Karpas-422 (cell line): ENCODE data around the gene AGAP1. TPM values are rescaled to one million over a fixed set of nuclear protein-coding genes. Genes with fewer than 3 reads are reported as not detected.

Experiments
- DNase-seq: peaks from one replicate; pipeline ENCODE4 v3.0.0-alpha.2; 2015
- H2AFZ ChIP-seq: fragments of 200-600 bp; sonication (generic); 2 replicates; pipeline ENCODE4 v1.6.1; 2014; ENCODE audit warnings: antibody characterized with exemption, low read length, mixed read lengths
- H3K27ac ChIP-seq: fragments of 200-600 bp; sonication (generic); 2 replicates; pipeline ENCODE4 v1.5.1; 2014; ENCODE audit warnings: mild to moderate bottlenecking, low read length, moderate library complexity
- H3K27me3 ChIP-seq: fragments of 200-600 bp; sonication (generic); 2 replicates; pipeline ENCODE4 v1.6.1; 2014; ENCODE audit warnings: low read length, mixed read lengths
- H3K36me3 ChIP-seq: fragments of 200-600 bp; sonication (generic); 2 replicates; pipeline ENCODE4 v1.6.1; 2014; ENCODE audit warnings: low read length, mixed read lengths; ENCODE audit not compliant: insufficient read depth
- H3K4me1 ChIP-seq: fragments of 200-600 bp; sonication (generic); 2 replicates; pipeline ENCODE4 v1.6.1; 2014; ENCODE audit warnings: mild to moderate bottlenecking, low read length, mixed read lengths
- H3K4me2 ChIP-seq: fragments of 200-600 bp; sonication (generic); 2 replicates; pipeline ENCODE4 v1.6.1; 2014; ENCODE audit warnings: low read length, low read depth, mild to moderate bottlenecking; ENCODE audit not compliant: poor library complexity, severe bottlenecking
- H3K4me3 ChIP-seq: fragments of 200-600 bp; sonication (generic); 2 replicates; pipeline ENCODE4 v1.5.1; 2014; ENCODE audit warnings: mild to moderate bottlenecking, antibody characterized with exemption, low read length, mixed read lengths
- H3K79me2 ChIP-seq: fragments of 200-600 bp; sonication (generic); 2 replicates; pipeline ENCODE4 v1.6.1; 2014; ENCODE audit warnings: mild to moderate bottlenecking, low read length, mixed read lengths
- H3K9ac ChIP-seq: fragments of 200-600 bp; sonication (generic); 2 replicates; pipeline ENCODE4 v1.6.0; 2014; ENCODE audit warnings: low read length
- H3K9me2 ChIP-seq: fragments of 200-600 bp; sonication (generic), shearing (Covaris generic); replicated peaks from 2 replicates; pipeline ENCODE4 v1.6.0; 2014; ENCODE audit warnings: mild to moderate bottlenecking, low read length, moderate library complexity; ENCODE audit not compliant: insufficient read depth
- H3K9me3 ChIP-seq: fragments of 300-700, 200-600 bp; sonication (generic); 2 replicates; pipeline ENCODE4 v1.6.1; 2014; ENCODE audit warnings: low read length, mixed read lengths
- H4K20me1 ChIP-seq: fragments of 200-600 bp; sonication (generic); 2 replicates; pipeline ENCODE4 v1.6.1; 2014; ENCODE audit warnings: mild to moderate bottlenecking, antibody characterized with exemption, low read length, low read depth; ENCODE audit not compliant: insufficient read depth
- total RNA-seq: library from RNA; depleted of rRNA; stranded (reverse); fragments of >200 nt; shearing (Covaris generic); gene quantifications from 2 replicates; pipeline ENCODE4 v1.2.3, GENCODE V29; 2014; ENCODE audit warnings: low replicate concordance

Gene AGAP1
- total RNA-seq, 1 experiment from 2014 or later, result not detected

- no peak for DNase-seq
- Histone ChIP-seq H3K4me2 (no peak overlapping the region), H2AFZ (no peak overlapping the region), H3K27ac (no peak overlapping the region), H3K4me3 (no peak overlapping the region), H3K79me2 (no peaks in the 10 kb centered on the region), H3K9me2 (no peaks in the 10 kb centered on the region), H3K27me3 (no peaks in the 10 kb centered on the region), H3K9ac (no peak overlapping the region), H3K9me3 (no peaks in the 10 kb centered on the region), H3K4me1 (no peaks in the 10 kb centered on the region), H3K36me3 (no peaks in the 10 kb centered on the region), H4K20me1 (no peaks in the 10 kb centered on the region)
Observed at GRCh38 chr2:235546436-235546835, 52.6 kb downstream of the AGAP1 start.

DNA sequence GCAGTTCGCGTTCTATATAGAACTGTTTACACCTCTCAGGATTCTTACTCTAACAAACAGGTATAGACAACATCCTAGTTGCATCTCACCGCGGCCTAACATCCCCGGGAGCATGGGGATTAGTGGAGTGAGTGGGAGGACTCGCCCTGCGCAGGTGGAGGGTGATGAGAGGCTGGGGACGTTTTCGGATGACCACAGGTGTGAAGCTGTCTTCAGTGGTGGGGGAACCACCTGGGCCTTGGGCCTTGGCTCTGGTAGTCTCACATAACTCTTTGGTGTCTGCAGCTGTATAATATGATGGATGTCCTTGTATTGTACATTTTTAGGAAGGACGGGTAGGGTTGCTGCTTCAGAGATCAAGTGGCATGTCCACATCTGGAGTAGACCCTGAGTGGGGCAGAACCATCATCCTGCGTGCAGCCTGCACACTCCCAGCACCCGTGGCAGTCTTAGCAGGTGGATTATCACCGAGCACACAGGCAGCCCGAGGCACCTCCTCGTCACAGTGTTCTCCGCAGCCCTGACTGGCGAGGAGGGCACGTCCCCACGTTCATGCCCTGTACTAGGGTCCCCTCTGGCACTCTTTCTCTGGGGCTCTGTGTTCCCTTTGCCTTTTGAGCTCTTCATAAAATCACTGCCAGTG is 56.0 kb downstream of the AGAP1 start:
- no peak overlapping the region for H2AFZ ChIP-seq
- no peaks in the 10 kb centered on the region for H3K9me2 ChIP-seq
- no peak for DNase-seq
- no peak overlapping the region for H3K9ac ChIP-seq
- H4K20me1 ChIP-seq, result no peaks in the 10 kb centered on the region
- H3K36me3 ChIP-seq, result no peaks in the 10 kb centered on the region
- H3K27me3 ChIP-seq, result no peaks in the 10 kb centered on the region
- no peak overlapping the region for H3K27ac ChIP-seq
- H3K9me3 ChIP-seq, result no peaks in the 10 kb centered on the region
- no peaks in the 10 kb centered on the region for H3K4me1 ChIP-seq
- H3K4me3 ChIP-seq, result no peak overlapping the region
- H3K4me2 ChIP-seq, result no peak overlapping the region
- H3K79me2 ChIP-seq, result no peaks in the 10 kb centered on the region

GRCh38 chr2:235550378-235550760 is 56.5 kb downstream of the AGAP1 start:
- H3K36me3 ChIP-seq, result no peaks in the 10 kb centered on the region
- DNase-seq, result no peak
- no peaks in the 10 kb centered on the region for H3K4me1 ChIP-seq
- no peaks in the 10 kb centered on the region for H4K20me1 ChIP-seq
- H3K4me3 ChIP-seq, result no peak overlapping the region
- H3K79me2 ChIP-seq, result no peaks in the 10 kb centered on the region
- no peak overlapping the region for H2AFZ ChIP-seq
- H3K9ac ChIP-seq, result no peak overlapping the region
- no peak overlapping the region for H3K4me2 ChIP-seq
- H3K27me3 ChIP-seq, result no peaks in the 10 kb centered on the region
- no peaks in the 10 kb centered on the region for H3K9me3 ChIP-seq
- no peak overlapping the region for H3K27ac ChIP-seq
- H3K9me2 ChIP-seq, result no peaks in the 10 kb centered on the region

GRCh38 chr2:235550946-235551345 is 57.1 kb downstream of the AGAP1 start:
- Histone ChIP-seq H3K36me3 (no peaks in the 10 kb centered on the region), H3K27me3 (no peaks in the 10 kb centered on the region), H3K4me3 (no peak overlapping the region), H3K9me2 (no peaks in the 10 kb centered on the region), H3K79me2 (no peaks in the 10 kb centered on the region), H3K4me2 (no peak overlapping the region), H3K27ac (no peak overlapping the region), H4K20me1 (no peaks in the 10 kb centered on the region), H3K4me1 (no peaks in the 10 kb centered on the region), H2AFZ (no peak overlapping the region), H3K9ac (no peak overlapping the region), H3K9me3 (no peaks in the 10 kb centered on the region)
- no peak for DNase-seq

GRCh38 chr2:235551965-235552364 is 58.1 kb downstream of the AGAP1 start:
- no peaks in the 10 kb centered on the region for H3K4me1 ChIP-seq
- H3K36me3 ChIP-seq, result no peaks in the 10 kb centered on the region
- H3K4me3 ChIP-seq, result no peak overlapping the region
- DNase-seq, result peak; percentile 52
- H3K79me2 ChIP-seq, result no peaks in the 10 kb centered on the region
- no peak overlapping the region for H3K4me2 ChIP-seq
- no peaks in the 10 kb centered on the region for H4K20me1 ChIP-seq
- no peaks in the 10 kb centered on the region for H3K27me3 ChIP-seq
- H2AFZ ChIP-seq, result no peak overlapping the region
- H3K9me2 ChIP-seq, result no peaks in the 10 kb centered on the region
- H3K9me3 ChIP-seq, result no peaks in the 10 kb centered on the region
- H3K9ac ChIP-seq, result no peak overlapping the region
- no peak overlapping the region for H3K27ac ChIP-seq

GRCh38 chr2:235552671-235553070 is 58.8 kb downstream of the AGAP1 start:
- no peaks in the 10 kb centered on the region for H3K79me2 ChIP-seq
- no peak overlapping the region for H3K4me2 ChIP-seq
- no peak for DNase-seq
- H3K4me3 ChIP-seq, result no peak overlapping the region
- no peaks in the 10 kb centered on the region for H3K36me3 ChIP-seq
- no peak overlapping the region for H3K27ac ChIP-seq
- no peaks in the 10 kb centered on the region for H3K9me3 ChIP-seq
- no peaks in the 10 kb centered on the region for H3K4me1 ChIP-seq
- no peaks in the 10 kb centered on the region for H3K9me2 ChIP-seq
- no peak overlapping the region for H3K9ac ChIP-seq
- no peak overlapping the region for H2AFZ ChIP-seq
- H4K20me1 ChIP-seq, result no peaks in the 10 kb centered on the region
- H3K27me3 ChIP-seq, result no peaks in the 10 kb centered on the region

DNA sequence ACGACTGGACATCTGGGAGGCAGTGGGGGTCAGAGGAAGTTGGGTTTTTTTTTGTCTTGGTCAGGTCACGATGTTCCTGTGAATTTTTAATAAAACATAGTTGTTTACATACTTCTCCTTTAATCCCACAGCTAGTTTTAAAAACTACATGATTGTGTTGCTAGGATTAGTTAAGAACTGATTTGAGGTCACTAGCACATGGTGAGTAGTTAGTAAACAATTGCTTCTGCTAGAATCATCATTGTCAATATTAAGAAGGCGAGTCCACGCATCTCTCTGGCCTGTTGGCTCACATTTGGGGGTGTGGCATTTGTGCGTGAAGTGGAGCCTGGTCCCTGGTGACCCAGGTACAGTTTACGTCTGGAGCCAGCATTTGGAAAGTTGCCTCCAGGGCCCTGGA is 59.4 kb downstream of the AGAP1 start:
- Histone ChIP-seq H3K9ac (no peak overlapping the region), H3K79me2 (no peaks in the 10 kb centered on the region), H3K4me3 (no peak overlapping the region), H3K9me2 (no peaks in the 10 kb centered on the region), H3K36me3 (no peaks in the 10 kb centered on the region), H3K4me1 (no peaks in the 10 kb centered on the region), H2AFZ (no peak overlapping the region), H3K4me2 (no peak overlapping the region), H4K20me1 (no peaks in the 10 kb centered on the region), H3K27ac (no peak overlapping the region), H3K9me3 (no peaks in the 10 kb centered on the region), H3K27me3 (no peaks in the 10 kb centered on the region)
- no peak for DNase-seq

DNA sequence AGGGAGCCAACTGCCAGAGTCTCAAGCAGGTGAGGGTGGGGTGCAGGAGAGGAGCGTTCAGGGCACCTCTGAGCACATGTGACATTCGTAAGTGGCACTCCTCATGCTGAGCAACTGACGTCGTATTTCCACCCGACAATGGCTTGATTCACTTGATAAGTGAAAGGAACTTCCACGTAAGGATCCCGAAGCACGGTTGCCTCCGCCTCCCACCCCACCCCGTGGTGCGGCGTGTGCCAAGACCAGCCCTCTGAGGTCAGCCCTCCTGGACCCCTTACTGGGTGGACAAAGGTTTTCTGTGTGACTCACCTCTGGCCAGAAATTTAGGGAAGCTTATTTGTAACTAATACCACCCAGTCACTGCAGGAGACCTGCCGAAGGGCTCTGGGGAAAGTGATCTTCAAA is 59.9 kb downstream of the AGAP1 start:
- no peaks in the 10 kb centered on the region for H3K9me2 ChIP-seq
- no peak overlapping the region for H3K4me3 ChIP-seq
- no peak overlapping the region for H3K27ac ChIP-seq
- H2AFZ ChIP-seq, result no peak overlapping the region
- no peak for DNase-seq
- H3K36me3 ChIP-seq, result no peaks in the 10 kb centered on the region
- H3K4me1 ChIP-seq, result no peaks in the 10 kb centered on the region
- H3K9me3 ChIP-seq, result no peaks in the 10 kb centered on the region
- no peak overlapping the region for H3K4me2 ChIP-seq
- no peaks in the 10 kb centered on the region for H3K79me2 ChIP-seq
- H3K9ac ChIP-seq, result no peak overlapping the region
- no peaks in the 10 kb centered on the region for H4K20me1 ChIP-seq
- no peaks in the 10 kb centered on the region for H3K27me3 ChIP-seq

DNA sequence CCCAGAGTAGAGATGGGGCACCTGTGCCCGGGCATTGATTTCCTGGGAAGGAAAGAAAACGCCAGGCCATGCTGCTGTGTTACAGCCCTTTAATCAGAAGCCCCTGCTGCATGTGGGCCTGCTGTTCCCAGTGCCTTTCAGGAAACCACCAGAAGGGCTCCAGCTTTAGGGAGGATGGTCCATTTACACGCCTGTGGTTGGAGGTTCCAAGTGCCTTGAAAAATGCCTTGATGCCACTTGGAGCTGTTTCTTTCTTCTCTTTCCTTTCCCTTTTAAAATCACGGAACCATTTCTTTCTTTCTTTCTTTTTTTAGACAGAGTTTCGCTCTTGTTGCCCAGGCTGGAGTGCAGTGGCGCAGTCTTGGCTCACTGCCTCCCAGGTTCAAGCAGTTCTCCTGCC is 60.5 kb downstream of the AGAP1 start:
- Histone ChIP-seq H4K20me1 (no peaks in the 10 kb centered on the region), H3K79me2 (no peaks in the 10 kb centered on the region), H3K4me1 (no peaks in the 10 kb centered on the region), H3K9ac (no peak overlapping the region), H3K4me2 (no peak overlapping the region), H3K4me3 (no peak overlapping the region), H3K36me3 (no peaks in the 10 kb centered on the region), H3K27ac (no peak overlapping the region), H2AFZ (no peak overlapping the region), H3K9me3 (no peaks in the 10 kb centered on the region), H3K9me2 (no peaks in the 10 kb centered on the region), H3K27me3 (no peaks in the 10 kb centered on the region)
- no peak for DNase-seq
